Neural progenitor cell (in vitro differentiated cells): ENCODE data around the gene FIP1L1. TPM values are rescaled to one million over a fixed set of nuclear protein-coding genes. Genes with fewer than 3 reads are reported as not detected.

Experiments used
- DNase-seq: peaks from one replicate; pipeline ENCODE4 v3.0.0-alpha.2; 2016; ENCODE audit warnings: low spot score
- H2AFZ ChIP-seq: fragments of 200-600 bp; sonication (generic); replicated peaks from 2 replicates; pipeline ENCODE4 v1.6.1; 2016; ENCODE audit warnings: antibody characterized with exemption
- H3F3A ChIP-seq: fragments of 200-600 bp; sonication (generic); 2 replicates; pipeline ENCODE4 v1.6.1; 2016; ENCODE audit warnings: antibody characterized with exemption, low read depth
- H3K27ac ChIP-seq: fragments of 200-600 bp; sonication (generic); 2 replicates; pipeline ENCODE4 v1.5.1; 2016; ENCODE audit warnings: mild to moderate bottlenecking
- H3K27me3 ChIP-seq: fragments of 200-600 bp; sonication (generic); 2 replicates; pipeline ENCODE4 v1.6.1; 2016; ENCODE audit warnings: mild to moderate bottlenecking, moderate library complexity
- H3K36me3 ChIP-seq: fragments of 200-600 bp; sonication (generic); 2 replicates; pipeline ENCODE4 v1.5.1; 2016
- H3K4me1 ChIP-seq: fragments of 200-600 bp; sonication (generic); 2 replicates; pipeline ENCODE4 v1.6.1; 2016; ENCODE audit warnings: mixed run types
- H3K4me2 ChIP-seq: fragments of 200-600 bp; sonication (generic); 2 replicates; pipeline ENCODE4 v1.6.1; 2016
- H3K4me3 ChIP-seq: fragments of 200-600 bp; sonication (generic); 2 replicates; pipeline ENCODE4 v1.5.1; 2016
- H3K79me2 ChIP-seq: fragments of 200-600 bp; sonication (generic); 2 replicates; pipeline ENCODE4 v1.6.1; 2016; ENCODE audit warnings: low read depth
- H3K9ac ChIP-seq: fragments of 200-600 bp; sonication (generic); 2 replicates; pipeline ENCODE4 v1.6.1; 2016
- H3K9me3 ChIP-seq: fragments of 200-600 bp; sonication (generic); 2 replicates; pipeline ENCODE4 v1.5.1; 2016; ENCODE audit warnings: low read depth
- H4K20me1 ChIP-seq: fragments of 200-600 bp; sonication (generic); 2 replicates; pipeline ENCODE4 v1.6.1; 2016; ENCODE audit warnings: low read depth
- H3K27ac Mint-ChIP-seq: 3 replicates; pipeline ENCODE4 v1.8.0; 2021; ENCODE audit warnings: mixed read lengths
- H3K27me3 Mint-ChIP-seq: 2 replicates; pipeline ENCODE4 v1.8.0; 2022; ENCODE audit warnings: low read depth, mild to moderate bottlenecking, inconsistent platforms, moderate library complexity, mixed read lengths; ENCODE audit not compliant: insufficient read depth
- H3K36me3 Mint-ChIP-seq: 3 replicates; pipeline ENCODE4 v1.8.0; 2021; ENCODE audit warnings: mixed read lengths
- H3K4me1 Mint-ChIP-seq: 3 replicates; pipeline ENCODE4 v1.8.0; 2021; ENCODE audit warnings: mixed read lengths
- H3K4me3 Mint-ChIP-seq: 3 replicates; pipeline ENCODE4 v1.8.0; 2021; ENCODE audit warnings: mild to moderate bottlenecking, moderate library complexity, mixed read lengths
- H3K9me3 Mint-ChIP-seq: 3 replicates; pipeline ENCODE4 v1.8.0; 2020; ENCODE audit warnings: mixed read lengths
- CTCF ChIP-seq: fragments of 200-600 bp; sonication (generic); IDR thresholded peaks from 2 replicates; pipeline ENCODE4 v1.5.1; 2017; ENCODE audit warnings: antibody characterized with exemption, mild to moderate bottlenecking
- EZH2 ChIP-seq: fragments of 200-600 bp; sonication (generic); IDR thresholded peaks from 2 replicates; pipeline ENCODE4 v1.6.1; 2017; ENCODE audit warnings: antibody characterized with exemption, mild to moderate bottlenecking, moderate library complexity
- EZH2phosphoT487 ChIP-seq: fragments of 200-600 bp; sonication (generic); IDR thresholded peaks from 2 replicates; pipeline ENCODE4 v1.6.1; 2017; ENCODE audit warnings: antibody characterized with exemption
- total RNA-seq: library from RNA; depleted of rRNA; stranded (reverse); fragments of >200 nt; gene quantifications from 2 replicates; pipeline ENCODE4 v1.2.3, GENCODE V29; 2015; ENCODE audit warnings: low replicate concordance

Gene FIP1L1
- total RNA-seq, 1 donor from 2014 or later, result 88.5 TPM

- H3K36me3 ChIP-seq, result peaks cover 12% of the 10 kb centered on the region
- no peak for TF ChIP-seq EZH2phosphoT487
- no peak for TF ChIP-seq EZH2
- TF ChIP-seq CTCF, result no peak
- no peak overlapping the region for H3K4me3 ChIP-seq
- peaks cover 10% of the 10 kb centered on the region for H3K79me2 ChIP-seq
- no peaks in the 10 kb centered on the region for H3K4me1 ChIP-seq
- H3K4me1 Mint-ChIP-seq, result no peaks in the 10 kb centered on the region
- H3K27me3 Mint-ChIP-seq, result no peaks in the 10 kb centered on the region
- no peaks in the 10 kb centered on the region for H4K20me1 ChIP-seq
- H3K4me3 Mint-ChIP-seq, result no peak overlapping the region
- H3K9ac ChIP-seq, result no peak overlapping the region
- peaks cover 12% of the 10 kb centered on the region for H3K36me3 Mint-ChIP-seq
- no peaks in the 10 kb centered on the region for H3K9me3 ChIP-seq
- no peaks in the 10 kb centered on the region for H3K9me3 Mint-ChIP-seq
- H3K4me2 ChIP-seq, result no peak overlapping the region
- H2AFZ ChIP-seq, result no peak overlapping the region
- H3K27ac Mint-ChIP-seq, result no peak overlapping the region
- no peak overlapping the region for H3K27ac ChIP-seq
- DNase-seq, result no peak
- H3K27me3 ChIP-seq, result no peaks in the 10 kb centered on the region
- no peaks in the 10 kb centered on the region for H3F3A ChIP-seq
These were observed 67.5 kb downstream of the FIP1L1 start for GRCh38 chr4:53444954-53445353.

- TF ChIP-seq CTCF (no peak), EZH2 (no peak), EZH2phosphoT487 (no peak)
- Histone ChIP-seq H3F3A (no peaks in the 10 kb centered on the region), H3K9me3 (no peaks in the 10 kb centered on the region), H3K9ac (no peak overlapping the region), H2AFZ (no peak overlapping the region), H4K20me1 (peaks cover 4% of the 10 kb centered on the region), H3K36me3 (peaks cover 16% of the 10 kb centered on the region), H3K4me2 (no peak overlapping the region), H3K27me3 (no peaks in the 10 kb centered on the region), H3K4me1 (no peaks in the 10 kb centered on the region), H3K4me3 (no peak overlapping the region), H3K27ac (no peak overlapping the region), H3K79me2 (peaks cover 17% of the 10 kb centered on the region)
- Mint-ChIP-seq H3K4me3 (no peak overlapping the region), H3K36me3 (peaks cover 27% of the 10 kb centered on the region), H3K27me3 (no peaks in the 10 kb centered on the region), H3K4me1 (no peaks in the 10 kb centered on the region), H3K9me3 (no peaks in the 10 kb centered on the region), H3K27ac (no peak overlapping the region)
- no peak for DNase-seq
These were observed 73.3 kb downstream of the FIP1L1 start for GRCh38 chr4:53450773-53451172.

DNA sequence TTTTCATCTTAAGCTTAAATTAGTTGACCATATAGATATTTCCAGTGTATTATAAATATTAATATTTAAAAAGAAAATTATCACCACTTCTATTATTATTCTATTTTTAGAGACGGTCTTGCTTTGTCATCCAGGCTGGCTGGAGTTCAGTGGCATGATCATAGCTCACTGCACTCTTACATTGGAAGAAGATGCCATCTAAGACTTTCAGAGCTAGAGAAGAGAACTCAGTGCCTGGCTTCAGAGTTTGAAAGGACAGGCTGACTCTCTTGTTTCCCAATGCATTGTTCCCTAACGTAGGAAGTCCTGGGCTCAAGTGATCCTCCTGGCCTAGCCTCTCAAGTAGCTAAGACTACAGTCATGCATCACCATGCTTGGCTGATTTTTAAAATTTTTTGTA lies 75.9 kb downstream of the FIP1L1 start:
- peaks cover 4% of the 10 kb centered on the region for H4K20me1 ChIP-seq
- Mint-ChIP-seq H3K27ac (no peak overlapping the region), H3K36me3 (peaks cover 28% of the 10 kb centered on the region), H3K4me3 (no peak overlapping the region), H3K9me3 (no peaks in the 10 kb centered on the region), H3K4me1 (no peaks in the 10 kb centered on the region), H3K27me3 (no peaks in the 10 kb centered on the region)
- no peak overlapping the region for H3K9ac ChIP-seq
- no peak overlapping the region for H3K27ac ChIP-seq
- H2AFZ ChIP-seq, result no peak overlapping the region
- H3K4me2 ChIP-seq, result no peak overlapping the region
- no peaks in the 10 kb centered on the region for H3K9me3 ChIP-seq
- no peaks in the 10 kb centered on the region for H3F3A ChIP-seq
- H3K4me3 ChIP-seq, result no peak overlapping the region
- TF ChIP-seq EZH2 (no peak), CTCF (no peak), EZH2phosphoT487 (no peak)
- peaks cover 20% of the 10 kb centered on the region for H3K36me3 ChIP-seq
- H3K27me3 ChIP-seq, result no peaks in the 10 kb centered on the region
- H3K79me2 ChIP-seq, result peaks cover 10% of the 10 kb centered on the region
- no peak for DNase-seq
- H3K4me1 ChIP-seq, result no peaks in the 10 kb centered on the region

DNA sequence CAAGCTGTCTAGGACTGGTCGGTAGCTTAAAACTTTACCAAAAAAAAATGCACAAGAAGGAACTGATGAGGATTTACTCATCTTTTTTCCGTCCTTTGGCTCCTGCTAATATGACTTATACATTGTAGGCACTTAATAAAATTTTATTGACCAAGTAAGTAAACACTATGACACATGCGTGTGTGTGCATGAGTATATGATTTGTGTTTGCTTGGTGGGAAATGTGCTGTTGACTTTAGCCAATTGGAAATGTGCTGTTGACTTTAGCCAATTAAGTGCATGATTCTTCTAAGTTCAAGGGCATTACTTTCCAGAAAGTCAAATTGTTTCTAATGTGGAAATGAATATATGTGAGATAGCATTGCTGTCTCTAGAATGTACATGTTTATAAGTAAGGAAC lies 78.3 kb downstream of the FIP1L1 start:
- H3F3A ChIP-seq, result no peaks in the 10 kb centered on the region
- Mint-ChIP-seq H3K4me1 (peaks cover 3% of the 10 kb centered on the region), H3K27ac (no peak overlapping the region), H3K4me3 (no peak overlapping the region), H3K36me3 (peaks cover 39% of the 10 kb centered on the region), H3K27me3 (no peaks in the 10 kb centered on the region), H3K9me3 (no peaks in the 10 kb centered on the region)
- H3K27ac ChIP-seq, result no peak overlapping the region
- H2AFZ ChIP-seq, result no peak overlapping the region
- H3K27me3 ChIP-seq, result no peaks in the 10 kb centered on the region
- no peak for TF ChIP-seq EZH2
- TF ChIP-seq CTCF, result no peak
- TF ChIP-seq EZH2phosphoT487, result no peak
- no peak for DNase-seq
- no peaks in the 10 kb centered on the region for H3K9me3 ChIP-seq
- H3K36me3 ChIP-seq, result peaks cover 25% of the 10 kb centered on the region
- H3K79me2 ChIP-seq, result peaks cover 4% of the 10 kb centered on the region
- no peak overlapping the region for H3K4me3 ChIP-seq
- H4K20me1 ChIP-seq, result no peaks in the 10 kb centered on the region
- H3K9ac ChIP-seq, result no peak overlapping the region
- no peaks in the 10 kb centered on the region for H3K4me1 ChIP-seq
- no peak overlapping the region for H3K4me2 ChIP-seq
